Testis (tissue), 3 donors: ENCODE data around the gene NUP85. TPM values are rescaled to one million over a fixed set of nuclear protein-coding genes. Genes with fewer than 3 reads are reported as not detected.
"Not testable (repeated sequence)": the region's sequence is repeated elsewhere in the genome, so short reads cannot be mapped to it uniquely, and the experiment has no call there.

Experiments used
- DNase-seq: peaks from one replicate; pipeline ENCODE4 v3.0.0-alpha.2; 2019
- H3K27ac ChIP-seq, 2 donors: fragments of 200-600 bp; sonication (generic); one replicate each; pipeline ENCODE4 v1.5.1; 2019
- H3K27me3 ChIP-seq: fragments of 200-600 bp; sonication (generic); one replicate; pipeline ENCODE4 v1.5.1; 2019
- H3K36me3 ChIP-seq: fragments of 200-600 bp; sonication (generic); one replicate; pipeline ENCODE4 v1.5.1; 2017; ENCODE audit warnings: low read depth; ENCODE audit errors: missing control alignments
- H3K4me1 ChIP-seq: fragments of 200-600 bp; sonication (generic); one replicate; pipeline ENCODE4 v1.5.1; 2019
- H3K4me3 ChIP-seq, 2 donors: fragments of 200-600 bp; sonication (generic); one replicate each; pipeline ENCODE4 v1.5.1; 2017 to 2019
- H3K9me3 ChIP-seq: fragments of 200-600 bp; sonication (generic); one replicate; pipeline ENCODE4 v1.5.1; 2017
- CTCF ChIP-seq, 3 experiments: fragments of 450-650 bp in 2 of 3; fragments of 200-600 bp in 1 of 3; sonication (generic) in 1 of 3; IDR thresholded peaks; one replicate each; pipeline ENCODE4 v1.5.1; 2016 to 2019; ENCODE audit warnings: antibody characterized with exemption in 3 of 3, mild to moderate bottlenecking in 2 of 3, moderate library complexity in 1 of 3
- POLR2A ChIP-seq: fragments of 450-650 bp; IDR thresholded peaks from one replicate; pipeline ENCODE4 v1.6.1; 2017; ENCODE audit warnings: antibody characterized with exemption, mild to moderate bottlenecking, moderate library complexity
- WGBS, 2 donors: methylation state at CpG; one replicate each; pipeline ENCODE4 v1.1.5; 2018; 5-methylcytosine and 5-hydroxymethylcytosine counted together
- intact Hi-C: fragments of 100-400 bp; cut with DNase I; formaldehyde crosslinking; loops from one replicate; pipeline ENCODE4 v1.15.1; 2023; ENCODE audit warnings: low total_unique reads
- polyA plus RNA-seq: library from polyadenylated mRNA; stranded (reverse); fragments of 350-450 nt; fragmentation: Illumina TruSeq; extraction: RNeasy Lipid Tissue Mini Kit (QIAGEN cat#74804); gene quantifications from one replicate; pipeline ENCODE4 v1.2.3, GENCODE V29; 2014; ENCODE audit warnings: low read depth, low replicate concordance; ENCODE audit not compliant: insufficient read depth
- total RNA-seq, 2 donors: library from RNA; depleted of rRNA; stranded (reverse); fragments of >200 nt; gene quantifications; one replicate each; pipeline ENCODE4 v1.2.3, GENCODE V29; 2016

Gene NUP85
- total and polyA plus RNA-seq, 3 donors from 2014 or later = 52.6 to 76.1 (median 57.8) TPM

- intact Hi-C loops = no loop called here
- Histone ChIP-seq H3K27ac (no peak overlapping the region), H3K4me1 (no peaks in the 10 kb centered on the region), H3K9me3 (no peaks in the 10 kb centered on the region), H3K27me3 (no peaks in the 10 kb centered on the region), H3K36me3 (no peaks in the 10 kb centered on the region), H3K4me3 (no peak overlapping the region)
- WGBS, 2 donors = 67 to 75% methylated on average over 4 of the region's 4 CpGs
- no peak for TF ChIP-seq CTCF (IDR thresholded peaks at IDR 0.05)
- no peak for TF ChIP-seq POLR2A
- no peak for DNase-seq
Observed at GRCh38 chr17:75249564-75249963, 44.1 kb downstream of the NUP85 start.

- Histone ChIP-seq H3K4me3 (no peak overlapping the region), H3K27me3 (no peaks in the 10 kb centered on the region), H3K27ac (peak overlapping the region in 1 of 2 donors; percentile 53), H3K9me3 (no peaks in the 10 kb centered on the region), H3K4me1 (no peaks in the 10 kb centered on the region), H3K36me3 (no peaks in the 10 kb centered on the region)
- DNase-seq = no peak
- TF ChIP-seq POLR2A (no peak), CTCF (IDR thresholded peaks at IDR 0.05) (no peak)
- intact Hi-C loops = no loop called here
- WGBS, 2 donors = 54 to 64% methylated on average over 11 of the region's 11 CpGs
Observed at GRCh38 chr17:75250009-75250471, 44.6 kb downstream of the NUP85 start.

- 84 to 92% methylated on average over 6 to 8 of the region's 8 CpGs for WGBS, 2 donors
- Histone ChIP-seq H3K27ac (no peak overlapping the region), H3K9me3 (no peaks in the 10 kb centered on the region), H3K27me3 (no peaks in the 10 kb centered on the region), H3K36me3 (no peaks in the 10 kb centered on the region), H3K4me3 (no peak overlapping the region), H3K4me1 (no peaks in the 10 kb centered on the region)
- no peak for DNase-seq
- TF ChIP-seq CTCF (IDR thresholded peaks at IDR 0.05) = no peak
- no peak for TF ChIP-seq POLR2A
- intact Hi-C loops = no loop called here
Observed at GRCh38 chr17:75252039-75252816, 46.7 kb downstream of the NUP85 start.

GRCh38 chr17:75255954-75256698 lies 50.6 kb downstream of the NUP85 start:
- H3K4me1 ChIP-seq = peaks cover 10% of the 10 kb centered on the region
- H3K36me3 ChIP-seq, H3K9me3 ChIP-seq, H3K27ac ChIP-seq, H3K27me3 ChIP-seq, DNase-seq, H3K4me3 ChIP-seq, intact Hi-C loops: not testable (repeated sequence)
- 83 to 86% methylated on average over 11 of the region's 11 CpGs for WGBS, 2 donors

GRCh38 chr17:75257228-75257627 lies 51.7 kb downstream of the NUP85 start:
- H3K27ac ChIP-seq, H3K27me3 ChIP-seq, H3K36me3 ChIP-seq, DNase-seq, intact Hi-C loops, H3K4me3 ChIP-seq, H3K9me3 ChIP-seq: not testable (repeated sequence)
- 69 to 72% methylated on average over 2 of the region's 2 CpGs for WGBS, 2 donors
- H3K4me1 ChIP-seq = peaks cover 10% of the 10 kb centered on the region
